Measurements from ENCODE around the gene NEK11. TPM values are rescaled to one million over a fixed set of nuclear protein-coding genes. Genes with fewer than 3 reads are reported as not detected.

Gene NEK11
- total RNA-seq, 1 donor from 2014 or later: 8.1 TPM

- H2AFZ ChIP-seq (replicated peaks): peak overlapping the region; percentile 14
- no peak overlapping the region for H3K27ac ChIP-seq
- no peak overlapping the region for H3K27ac Mint-ChIP-seq
- TF ChIP-seq EZH2phosphoT487 (IDR thresholded peaks at IDR 0.05) (no peak), EZH2 (IDR thresholded peaks at IDR 0.05) (no peak)
- H3K9ac ChIP-seq: no peak overlapping the region
- no peaks in the 10 kb centered on the region for H3K36me3 ChIP-seq
- H3K4me3 ChIP-seq: no peak overlapping the region
- no peak for DNase-seq (ENCODE audit: low spot score)
- peaks cover 32% of the 10 kb centered on the region for H3K4me1 Mint-ChIP-seq
- H4K20me1 ChIP-seq (ENCODE audit: low read depth): no peaks in the 10 kb centered on the region
- H3K4me3 Mint-ChIP-seq: no peak overlapping the region
- no peaks in the 10 kb centered on the region for H3K9me3 Mint-ChIP-seq
- peaks cover 17% of the 10 kb centered on the region for H3K4me1 ChIP-seq
- H3K27me3 ChIP-seq: no peaks in the 10 kb centered on the region
- H3F3A ChIP-seq (ENCODE audit: low read depth): peaks cover 4% of the 10 kb centered on the region
- H3K79me2 ChIP-seq (ENCODE audit: low read depth): no peaks in the 10 kb centered on the region
- no peak overlapping the region for H3K4me2 ChIP-seq
- peaks cover 3% of the 10 kb centered on the region for H3K27me3 Mint-ChIP-seq (ENCODE audit: insufficient read depth, low read depth)
- H3K9me3 ChIP-seq (ENCODE audit: low read depth): no peaks in the 10 kb centered on the region
- H3K36me3 Mint-ChIP-seq: no peaks in the 10 kb centered on the region
Observed at GRCh38 chr3:131075632-131076328, 49.1 kb downstream of the NEK11 start.

GRCh38 chr3:131077904-131078303, 51.2 kb downstream of the NEK11 start:
- H3K4me2 ChIP-seq: peak overlapping the region; percentile 62
- peaks cover 28% of the 10 kb centered on the region for H3K4me1 Mint-ChIP-seq

GRCh38 chr3:131079086-131079485, 52.4 kb downstream of the NEK11 start:
- no peaks in the 10 kb centered on the region for H3K9me3 Mint-ChIP-seq
- no peaks in the 10 kb centered on the region for H4K20me1 ChIP-seq (ENCODE audit: low read depth)
- no peak overlapping the region for H3K27ac ChIP-seq
- H3K4me3 Mint-ChIP-seq: no peak overlapping the region
- H3K36me3 ChIP-seq: no peaks in the 10 kb centered on the region
- H3K27me3 ChIP-seq: no peaks in the 10 kb centered on the region
- no peak overlapping the region for H3K4me2 ChIP-seq
- TF ChIP-seq CTCF (IDR thresholded peaks at IDR 0.05) (no peak), EZH2 (IDR thresholded peaks at IDR 0.05) (no peak), EZH2phosphoT487 (IDR thresholded peaks at IDR 0.05) (no peak)
- peaks cover 40% of the 10 kb centered on the region for H3K4me1 Mint-ChIP-seq
- H3K4me3 ChIP-seq: no peak overlapping the region
- no peaks in the 10 kb centered on the region for H3K9me3 ChIP-seq (ENCODE audit: low read depth)
- DNase-seq (ENCODE audit: low spot score): no peak
- H2AFZ ChIP-seq (replicated peaks): no peak overlapping the region
- H3K9ac ChIP-seq: no peak overlapping the region
- no peaks in the 10 kb centered on the region for H3K79me2 ChIP-seq (ENCODE audit: low read depth)
- H3K36me3 Mint-ChIP-seq: no peaks in the 10 kb centered on the region
- peaks cover 4% of the 10 kb centered on the region for H3F3A ChIP-seq (ENCODE audit: low read depth)
- peaks cover 25% of the 10 kb centered on the region for H3K4me1 ChIP-seq
- peaks cover 5% of the 10 kb centered on the region for H3K27me3 Mint-ChIP-seq (ENCODE audit: insufficient read depth, low read depth)
- H3K27ac Mint-ChIP-seq: no peak overlapping the region

More at GRCh38 chr3:131077904-131078303, 51.2 kb downstream of the NEK11 start:
- H3F3A ChIP-seq (ENCODE audit: low read depth): peaks cover 4% of the 10 kb centered on the region
- no peak overlapping the region for H3K27ac Mint-ChIP-seq
- peaks cover 3% of the 10 kb centered on the region for H3K27me3 Mint-ChIP-seq (ENCODE audit: insufficient read depth, low read depth)
- no peak for TF ChIP-seq EZH2 (IDR thresholded peaks at IDR 0.05)
- TF ChIP-seq EZH2phosphoT487 (IDR thresholded peaks at IDR 0.05): no peak
- TF ChIP-seq CTCF (IDR thresholded peaks at IDR 0.05): no peak
- no peak overlapping the region for H3K9ac ChIP-seq
- H3K4me3 ChIP-seq: peak overlapping the region; percentile 10
- no peaks in the 10 kb centered on the region for H3K9me3 ChIP-seq (ENCODE audit: low read depth)
- no peaks in the 10 kb centered on the region for H4K20me1 ChIP-seq (ENCODE audit: low read depth)
- H3K4me1 ChIP-seq: peaks cover 18% of the 10 kb centered on the region
- H3K27me3 ChIP-seq: no peaks in the 10 kb centered on the region
- no peaks in the 10 kb centered on the region for H3K36me3 ChIP-seq
- no peaks in the 10 kb centered on the region for H3K9me3 Mint-ChIP-seq
- H3K36me3 Mint-ChIP-seq: no peaks in the 10 kb centered on the region
- H2AFZ ChIP-seq (replicated peaks): no peak overlapping the region
- H3K4me3 Mint-ChIP-seq: no peak overlapping the region
- no peaks in the 10 kb centered on the region for H3K79me2 ChIP-seq (ENCODE audit: low read depth)
- H3K27ac ChIP-seq: no peak overlapping the region
- DNase-seq (ENCODE audit: low spot score): peak; percentile 72

- TF ChIP-seq CTCF (IDR thresholded peaks at IDR 0.05): no peak
- Mint-ChIP-seq H3K9me3 (no peaks in the 10 kb centered on the region), H3K36me3 (no peaks in the 10 kb centered on the region), H3K27ac (no peak overlapping the region), H3K4me1 (peaks cover 38% of the 10 kb centered on the region), H3K4me3 (no peak overlapping the region), H3K27me3 (ENCODE audit: insufficient read depth, low read depth) (peaks cover 3% of the 10 kb centered on the region)
- peaks cover 4% of the 10 kb centered on the region for H3F3A ChIP-seq (ENCODE audit: low read depth)
- peaks cover 25% of the 10 kb centered on the region for H3K4me1 ChIP-seq
- H2AFZ ChIP-seq (replicated peaks): no peak overlapping the region
- H4K20me1 ChIP-seq (ENCODE audit: low read depth): no peaks in the 10 kb centered on the region
- H3K4me3 ChIP-seq: no peak overlapping the region
- H3K4me2 ChIP-seq: no peak overlapping the region
- no peak for DNase-seq (ENCODE audit: low spot score)
- H3K79me2 ChIP-seq (ENCODE audit: low read depth): no peaks in the 10 kb centered on the region
- no peak overlapping the region for H3K27ac ChIP-seq
- H3K9me3 ChIP-seq (ENCODE audit: low read depth): no peaks in the 10 kb centered on the region
- no peak overlapping the region for H3K9ac ChIP-seq
- no peaks in the 10 kb centered on the region for H3K36me3 ChIP-seq
- H3K27me3 ChIP-seq: no peaks in the 10 kb centered on the region
Observed at GRCh38 chr3:131081224-131081623, 54.5 kb downstream of the NEK11 start.
